Measurements from ENCODE around the gene PPEF2.
"Not testable (repeated sequence)": the region's sequence is repeated elsewhere in the genome, so short reads cannot be mapped to it uniquely, and the experiment has no call there.

The PPEF2 gene

DNA sequence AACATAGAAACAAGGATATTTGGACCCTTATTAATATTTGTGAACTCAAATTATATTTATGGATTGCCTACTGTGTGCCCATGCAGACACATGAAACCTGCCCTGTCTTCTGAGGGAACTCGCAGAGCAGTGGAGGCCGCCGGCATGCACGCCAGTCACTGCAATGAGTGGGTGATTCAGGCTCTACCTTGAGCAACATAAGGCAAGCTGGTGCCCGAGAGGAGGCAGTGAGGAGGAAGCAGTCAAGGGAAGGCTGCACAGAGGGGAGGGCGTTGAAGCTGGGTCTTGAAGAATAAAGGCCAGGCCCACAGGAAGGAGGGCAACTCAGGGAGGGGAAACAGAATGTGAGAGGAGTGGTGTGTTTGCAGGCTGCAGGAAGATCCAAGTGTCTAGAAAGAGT, 52.8 kb downstream of the PPEF2 start:
- TF ChIP-seq, protein P1, sequence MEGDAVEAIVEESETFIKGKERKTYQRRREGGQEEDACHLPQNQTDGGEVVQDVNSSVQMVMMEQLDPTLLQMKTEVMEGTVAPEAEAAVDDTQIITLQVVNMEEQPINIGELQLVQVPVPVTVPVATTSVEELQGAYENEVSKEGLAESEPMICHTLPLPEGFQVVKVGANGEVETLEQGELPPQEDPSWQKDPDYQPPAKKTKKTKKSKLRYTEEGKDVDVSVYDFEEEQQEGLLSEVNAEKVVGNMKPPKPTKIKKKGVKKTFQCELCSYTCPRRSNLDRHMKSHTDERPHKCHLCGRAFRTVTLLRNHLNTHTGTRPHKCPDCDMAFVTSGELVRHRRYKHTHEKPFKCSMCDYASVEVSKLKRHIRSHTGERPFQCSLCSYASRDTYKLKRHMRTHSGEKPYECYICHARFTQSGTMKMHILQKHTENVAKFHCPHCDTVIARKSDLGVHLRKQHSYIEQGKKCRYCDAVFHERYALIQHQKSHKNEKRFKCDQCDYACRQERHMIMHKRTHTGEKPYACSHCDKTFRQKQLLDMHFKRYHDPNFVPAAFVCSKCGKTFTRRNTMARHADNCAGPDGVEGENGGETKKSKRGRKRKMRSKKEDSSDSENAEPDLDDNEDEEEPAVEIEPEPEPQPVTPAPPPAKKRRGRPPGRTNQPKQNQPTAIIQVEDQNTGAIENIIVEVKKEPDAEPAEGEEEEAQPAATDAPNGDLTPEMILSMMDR (conservative IDR thresholded peaks at IDR 0.05; ENCODE audit: low read depth, low read length) = no peak
- no peak overlapping the region for H3K4me2 ChIP-seq
- no peaks in the 10 kb centered on the region for H3K36me3 ChIP-seq (ENCODE audit: insufficient read depth)
- no peak overlapping the region for H3K9ac ChIP-seq
- no peaks in the 10 kb centered on the region for H3K27me3 ChIP-seq (ENCODE audit: insufficient read depth, low read depth)
- H3K4me3 ChIP-seq (IDR thresholded peaks at IDR 0.05; ENCODE audit: insufficient read depth, low read depth, low read length) = no peak overlapping the region
- no peak overlapping the region for H2AFZ ChIP-seq (ENCODE audit: low read depth)
- H3K27ac ChIP-seq = no peak overlapping the region
- H3K79me2 ChIP-seq (ENCODE audit: insufficient read depth, low read depth) = no peaks in the 10 kb centered on the region
- no peaks in the 10 kb centered on the region for H4K20me1 ChIP-seq (ENCODE audit: insufficient read depth)
- H3K4me1 ChIP-seq (ENCODE audit: low read depth, poor library complexity, severe bottlenecking) = peaks cover 36% of the 10 kb centered on the region

DNA sequence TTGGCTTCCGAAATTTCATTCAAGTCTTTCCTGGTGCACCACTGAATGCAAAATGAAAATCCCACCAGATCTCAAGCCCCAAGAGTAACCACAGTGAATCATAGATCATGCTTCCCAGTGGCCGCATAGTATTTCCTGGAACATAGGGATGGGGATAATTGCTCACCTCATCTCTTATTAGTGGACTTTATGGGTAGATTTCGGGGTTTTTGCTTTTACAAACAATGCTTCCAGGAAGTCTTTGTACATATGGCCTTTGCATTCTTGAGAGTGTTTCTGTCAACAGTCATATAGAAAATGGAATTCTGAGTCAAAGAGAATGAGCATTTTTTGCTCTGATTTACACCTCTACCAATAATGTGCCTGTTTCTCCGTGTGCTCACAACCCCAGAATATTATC, 53.4 kb downstream of the PPEF2 start:
- Histone ChIP-seq H2AFZ (ENCODE audit: low read depth) (no peak overlapping the region), H3K9ac (no peak overlapping the region), H3K27me3 (ENCODE audit: insufficient read depth, low read depth) (no peaks in the 10 kb centered on the region), H3K4me3 (IDR thresholded peaks at IDR 0.05; ENCODE audit: insufficient read depth, low read depth, low read length) (no peak overlapping the region), H3K4me2 (no peak overlapping the region), H3K79me2 (ENCODE audit: insufficient read depth, low read depth) (no peaks in the 10 kb centered on the region), H3K36me3 (ENCODE audit: insufficient read depth) (no peaks in the 10 kb centered on the region), H4K20me1 (ENCODE audit: insufficient read depth) (no peaks in the 10 kb centered on the region), H3K27ac (no peak overlapping the region), H3K4me1 (ENCODE audit: low read depth, poor library complexity, severe bottlenecking) (peaks cover 42% of the 10 kb centered on the region)
- TF ChIP-seq, protein P1 (conservative IDR thresholded peaks at IDR 0.05; ENCODE audit: low read depth, low read length) = no peak

DNA sequence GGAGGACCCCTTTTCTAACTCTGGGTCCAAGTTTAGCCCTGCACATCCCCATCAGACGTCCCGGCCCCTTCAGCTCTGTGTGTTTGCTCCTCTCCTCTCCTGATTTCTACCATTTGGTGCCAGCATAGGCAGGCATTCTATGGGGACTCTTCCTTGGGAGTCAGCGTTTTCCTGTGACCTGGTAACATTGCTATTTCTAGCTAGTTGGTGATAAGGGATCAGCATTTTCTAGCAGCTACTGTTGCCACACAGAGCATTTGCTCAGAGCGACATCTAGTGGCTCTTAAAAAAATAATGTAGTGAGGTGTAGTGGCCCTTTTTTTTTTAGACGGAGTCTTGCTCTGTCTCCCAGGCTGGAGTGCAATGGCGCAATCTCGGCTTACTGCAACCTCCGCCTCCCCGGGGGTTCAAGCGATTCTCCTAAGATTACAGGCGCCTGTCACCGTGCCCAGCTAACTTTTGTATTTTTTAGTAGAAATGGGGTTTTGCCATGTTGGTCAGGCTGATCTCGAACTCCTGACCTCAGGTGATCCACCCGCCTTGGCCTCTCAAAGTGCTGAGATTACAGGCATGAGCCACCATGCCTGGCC, 54.0 kb downstream of the PPEF2 start:
- H3K9ac ChIP-seq; H3K36me3 ChIP-seq (ENCODE audit: insufficient read depth); H4K20me1 ChIP-seq (ENCODE audit: insufficient read depth); H3K4me3 ChIP-seq (IDR thresholded peaks at IDR 0.05; ENCODE audit: insufficient read depth, low read depth, low read length); H3K27ac ChIP-seq; H3K27me3 ChIP-seq (ENCODE audit: insufficient read depth, low read depth); H3K79me2 ChIP-seq (ENCODE audit: insufficient read depth, low read depth): not testable (repeated sequence)
- Histone ChIP-seq H3K4me2 (peak overlapping the region; percentile 40; the same call in 1 of the 2 replicates), H3K4me1 (ENCODE audit: low read depth, poor library complexity, severe bottlenecking) (peaks cover 48% of the 10 kb centered on the region), H2AFZ (ENCODE audit: low read depth) (peak overlapping the region; percentile 66)
- TF ChIP-seq, protein P1 (conservative IDR thresholded peaks at IDR 0.05; ENCODE audit: low read depth, low read length) = peak; percentile 80

DNA sequence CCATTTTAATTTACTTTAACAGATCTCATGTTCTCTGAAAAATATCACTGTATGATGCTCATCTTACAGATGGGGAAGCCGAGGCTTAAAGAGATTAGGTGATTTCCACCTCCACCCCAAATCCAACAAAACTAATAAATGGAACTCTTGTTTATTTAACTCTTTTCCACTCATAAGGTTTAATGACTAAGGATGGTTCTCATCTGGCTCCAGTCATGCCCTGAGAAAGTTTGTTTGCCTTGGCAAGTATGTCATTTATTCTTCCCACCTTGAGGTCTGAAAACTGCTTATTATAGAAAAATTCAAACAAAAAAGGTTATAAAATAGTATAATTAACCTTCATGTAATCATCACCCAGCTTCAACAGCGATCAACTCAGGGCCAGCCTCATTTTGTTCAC, 56.3 kb downstream of the PPEF2 start:
- H3K27me3 ChIP-seq (ENCODE audit: insufficient read depth, low read depth) = no peaks in the 10 kb centered on the region
- H2AFZ ChIP-seq (ENCODE audit: low read depth) = peak overlapping the region; percentile 19; the same call in 1 of the 2 replicates
- H3K4me1 ChIP-seq (ENCODE audit: low read depth, poor library complexity, severe bottlenecking) = peaks cover 68% of the 10 kb centered on the region

More for the DNA sequence above, 56.3 kb downstream of the PPEF2 start:
- Histone ChIP-seq H3K9ac (no peak overlapping the region), H3K4me3 (IDR thresholded peaks at IDR 0.05; ENCODE audit: insufficient read depth, low read depth, low read length) (no peak overlapping the region), H3K27ac (no peak overlapping the region), H3K79me2 (ENCODE audit: insufficient read depth, low read depth) (no peaks in the 10 kb centered on the region), H3K4me2 (0 out of 2 replicates have a peak overlapping the region, but pooled peaks have one; percentile 1), H3K36me3 (ENCODE audit: insufficient read depth) (no peaks in the 10 kb centered on the region), H4K20me1 (ENCODE audit: insufficient read depth) (no peaks in the 10 kb centered on the region)
- TF ChIP-seq, protein P1 (conservative IDR thresholded peaks at IDR 0.05; ENCODE audit: low read depth, low read length) = no peak

Measured in KMS-11 (cell line).